Kidney tubule cell (primary cell): Measurements from ENCODE around the gene DUS4L.

Experiments
- DNase-seq: peaks from one replicate; pipeline ENCODE4 v3.0.0-alpha.2; 2018; ENCODE audit warnings: low spot score

DUS4L gene

GRCh38 chr7:107580716-107581383 lies 17.1 kb downstream of the DUS4L start:
- DNase-seq, result no peak

- no peak for DNase-seq
Measured at GRCh38 chr7:107581387-107582013, 17.7 kb downstream of the DUS4L start.

- DNase-seq, result no peak
Measured at GRCh38 chr7:107582875-107583274, 19.1 kb downstream of the DUS4L start.

- DNase-seq, result no peak
Measured at GRCh38 chr7:107584716-107585115, 20.9 kb downstream of the DUS4L start.

GRCh38 chr7:107588529-107589130 lies 24.9 kb downstream of the DUS4L start:
- no peak for DNase-seq

GRCh38 chr7:107591421-107591820 lies 27.6 kb downstream of the DUS4L start:
- no peak for DNase-seq

- no peak for DNase-seq
Measured at GRCh38 chr7:107592361-107593024, 28.7 kb downstream of the DUS4L start.

GRCh38 chr7:107593025-107593410 lies 29.2 kb downstream of the DUS4L start:
- DNase-seq, result no peak

- DNase-seq, result peak; percentile 92
Measured at GRCh38 chr7:107594961-107595737, 31.4 kb downstream of the DUS4L start.

GRCh38 chr7:107596881-107597581 lies 33.3 kb downstream of the DUS4L start:
- DNase-seq, result no peak

- DNase-seq, result no peak
Measured at GRCh38 chr7:107597582-107597916, 33.8 kb downstream of the DUS4L start.

GRCh38 chr7:107597953-107598352 lies 34.2 kb downstream of the DUS4L start:
- no peak for DNase-seq

- DNase-seq, result no peak
Measured at GRCh38 chr7:107599262-107599661, 35.5 kb downstream of the DUS4L start.

GRCh38 chr7:107600816-107601215 lies 37.0 kb downstream of the DUS4L start:
- DNase-seq, result no peak

- DNase-seq, result no peak
Measured at GRCh38 chr7:107605218-107605815, 41.5 kb downstream of the DUS4L start.

GRCh38 chr7:107606303-107606702 lies 42.5 kb downstream of the DUS4L start:
- no peak for DNase-seq

GRCh38 chr7:107609811-107610261 lies 46.1 kb downstream of the DUS4L start:
- DNase-seq, result no peak

GRCh38 chr7:107610323-107610722 lies 46.6 kb downstream of the DUS4L start:
- DNase-seq, result no peak

- no peak for DNase-seq
Measured at GRCh38 chr7:107613439-107613838, 49.7 kb downstream of the DUS4L start.

GRCh38 chr7:107613948-107614347 lies 50.2 kb downstream of the DUS4L start:
- DNase-seq, result no peak

GRCh38 chr7:107614425-107614824 lies 50.7 kb downstream of the DUS4L start:
- peak; percentile 41 for DNase-seq
